SW 1271 (cell line): ENCODE results near the gene HK3.

ENCODE experiments used
- DNase-seq, 2 experiments: peaks; one replicate each; lab custom pipeline; 2025; lab: John Stamatoyannopoulos, UW

Gene HK3

GRCh38 chr5:176850371-176851245 lies 48.5 kb downstream of the HK3 start:
- DNase-seq, result no peak

GRCh38 chr5:176849611-176850227 lies 49.4 kb downstream of the HK3 start:
- no peak for DNase-seq

GRCh38 chr5:176848651-176849050 lies 50.5 kb downstream of the HK3 start:
- DNase-seq, result no peak

- DNase-seq, result no peak
Measured at GRCh38 chr5:176847726-176848290, 51.3 kb downstream of the HK3 start.

GRCh38 chr5:176847148-176847547 lies 52.0 kb downstream of the HK3 start:
- no peak for DNase-seq

GRCh38 chr5:176846335-176847140 lies 52.6 kb downstream of the HK3 start:
- no peak for DNase-seq

GRCh38 chr5:176845392-176845713 lies 53.8 kb downstream of the HK3 start:
- no peak for DNase-seq

- no peak for DNase-seq
Measured at GRCh38 chr5:176844706-176845391, 54.3 kb downstream of the HK3 start.

GRCh38 chr5:176844281-176844680 lies 54.9 kb downstream of the HK3 start:
- no peak for DNase-seq

- no peak for DNase-seq
Measured at GRCh38 chr5:176843673-176844072, 55.5 kb downstream of the HK3 start.

- DNase-seq, result no peak
Measured at GRCh38 chr5:176837707-176838115, 61.4 kb downstream of the HK3 start.

- DNase-seq, result no peak
Measured at GRCh38 chr5:176836811-176837706, 62.1 kb downstream of the HK3 start.

- DNase-seq, result no peak
Measured at GRCh38 chr5:176835918-176836317, 63.2 kb downstream of the HK3 start.

- no peak for DNase-seq
Measured at GRCh38 chr5:176833286-176833685, 65.9 kb downstream of the HK3 start.

GRCh38 chr5:176832162-176832561 lies 67.0 kb downstream of the HK3 start:
- DNase-seq, result no peak

- DNase-seq, result no peak
Measured at GRCh38 chr5:176831425-176831824, 67.7 kb downstream of the HK3 start.

- DNase-seq, result no peak
Measured at GRCh38 chr5:176830995-176831423, 68.1 kb downstream of the HK3 start.
